H9 (cell line): ENCODE data around the gene HSD3B1. TPM values are rescaled to one million over a fixed set of nuclear protein-coding genes. Genes with fewer than 3 reads are reported as not detected.

Experiments used
- DNase-seq: peaks from one replicate; pipeline ENCODE4 v3.0.0-alpha.2; 2017
- H2AFZ ChIP-seq: one replicate; pipeline ENCODE4 v1.6.1; 2013; ENCODE audit warnings: mild to moderate bottlenecking, low read length, control low read depth, moderate library complexity
- H2AK5ac ChIP-seq: 2 replicates; pipeline ENCODE4 v1.6.1; 2013; ENCODE audit warnings: low read length, control low read depth, mixed read lengths; ENCODE audit not compliant: insufficient read length
- H2BK120ac ChIP-seq: one replicate; pipeline ENCODE4 v1.6.1; 2013; ENCODE audit warnings: low read depth, mild to moderate bottlenecking, low read length, control low read depth, inconsistent platforms; ENCODE audit not compliant: poor library complexity, severe bottlenecking
- H2BK12ac ChIP-seq: 2 replicates; pipeline ENCODE4 v1.6.1; 2013; ENCODE audit warnings: low read length, control low read depth, mixed read lengths, low read depth; ENCODE audit not compliant: insufficient read length
- H2BK15ac ChIP-seq: 2 replicates; pipeline ENCODE4 v1.6.1; 2013; ENCODE audit warnings: low read depth, low read length, control low read depth
- H2BK20ac ChIP-seq: one replicate; pipeline ENCODE4 v1.6.1; 2013; ENCODE audit warnings: low read depth, mild to moderate bottlenecking, low read length, control low read depth, inconsistent platforms; ENCODE audit not compliant: poor library complexity, severe bottlenecking
- H2BK5ac ChIP-seq: 2 replicates; pipeline ENCODE4 v1.6.1; 2013; ENCODE audit warnings: low read length, control low read depth, mixed read lengths; ENCODE audit not compliant: insufficient read length
- H3K14ac ChIP-seq: 2 replicates; pipeline ENCODE4 v1.6.1; 2013; ENCODE audit warnings: low read length, control low read depth; ENCODE audit not compliant: insufficient read depth
- H3K18ac ChIP-seq: 2 replicates; pipeline ENCODE4 v1.6.1; 2013; ENCODE audit warnings: low read depth, mild to moderate bottlenecking, mixed read lengths, low read length, control low read depth; ENCODE audit not compliant: insufficient read length
- H3K23ac ChIP-seq: 2 replicates; pipeline ENCODE4 v1.6.1; 2013; ENCODE audit warnings: low read length, control low read depth, mixed read lengths, low read depth; ENCODE audit not compliant: insufficient read length
- H3K23me2 ChIP-seq: 2 replicates; pipeline ENCODE4 v1.6.1; 2013; ENCODE audit warnings: low read depth, mild to moderate bottlenecking, mixed read lengths, low read length, control low read depth; ENCODE audit not compliant: insufficient read length, poor library complexity, severe bottlenecking
- H3K27ac ChIP-seq: 2 replicates; pipeline ENCODE4 v1.5.1; 2013; ENCODE audit warnings: low read length, control low read depth, mixed read lengths, low read depth; ENCODE audit not compliant: insufficient read length
- H3K27me3 ChIP-seq: 2 replicates; pipeline ENCODE4 v1.6.1; 2013; ENCODE audit warnings: low read length, control low read depth, inconsistent platforms; ENCODE audit not compliant: insufficient read depth
- H3K4ac ChIP-seq: 2 replicates; pipeline ENCODE4 v1.6.1; 2013; ENCODE audit warnings: low read depth, mild to moderate bottlenecking, control low read depth, inconsistent platforms, low read length, moderate library complexity
- H3K4me1 ChIP-seq: 2 replicates; pipeline ENCODE4 v1.6.1; 2013; ENCODE audit warnings: low read length, control low read depth, inconsistent platforms; ENCODE audit not compliant: insufficient read depth
- H3K4me2 ChIP-seq: 2 replicates; pipeline ENCODE4 v1.6.1; 2013; ENCODE audit warnings: low read length, control low read depth, mixed read lengths; ENCODE audit not compliant: insufficient read length, insufficient read depth
- H3K56ac ChIP-seq: 2 replicates; pipeline ENCODE4 v1.6.1; 2013; ENCODE audit warnings: low read depth, mild to moderate bottlenecking, mixed read lengths, low read length, control low read depth; ENCODE audit not compliant: insufficient read length
- H3K79me1 ChIP-seq: 2 replicates; pipeline ENCODE4 v1.6.1; 2013; ENCODE audit warnings: low read depth, mild to moderate bottlenecking, moderate library complexity, low read length, control low read depth, inconsistent platforms; ENCODE audit not compliant: insufficient read depth, poor library complexity, severe bottlenecking
- H3K79me2 ChIP-seq: 2 replicates; pipeline ENCODE4 v1.6.1; 2013; ENCODE audit warnings: low read length, control low read depth, inconsistent platforms; ENCODE audit not compliant: insufficient read depth
- H3K9ac ChIP-seq: 2 replicates; pipeline ENCODE4 v1.6.1; 2013; ENCODE audit warnings: low read length, control low read depth, mixed read lengths; ENCODE audit not compliant: insufficient read length; ENCODE audit errors: extremely low read depth
- H3K9me3 ChIP-seq: one replicate; pipeline ENCODE4 v1.6.1; 2013; ENCODE audit warnings: low read depth, low read length, inconsistent platforms; ENCODE audit not compliant: control insufficient read depth
- H3T11ph ChIP-seq: one replicate; pipeline ENCODE4 v1.6.1; 2013; ENCODE audit warnings: mild to moderate bottlenecking, low read length, control low read depth, inconsistent platforms
- H4K20me1 ChIP-seq: one replicate; pipeline ENCODE4 v1.6.1; 2013; ENCODE audit not compliant: control insufficient read depth, insufficient read length, insufficient read depth
- H4K5ac ChIP-seq: 2 replicates; pipeline ENCODE4 v1.6.1; 2013; ENCODE audit warnings: low read depth, mild to moderate bottlenecking, mixed read lengths, low read length, control low read depth; ENCODE audit not compliant: insufficient read length
- H4K8ac ChIP-seq: replicated peaks from 2 replicates; pipeline ENCODE4 v1.6.1; 2013; ENCODE audit warnings: low read length, control low read depth, mixed read lengths, low read depth; ENCODE audit not compliant: insufficient read length
- H4K91ac ChIP-seq: 2 replicates; pipeline ENCODE4 v1.6.1; 2013; ENCODE audit warnings: low read depth, mild to moderate bottlenecking, moderate library complexity, mixed read lengths, low read length, control low read depth; ENCODE audit not compliant: insufficient read length
- H3K27ac Mint-ChIP-seq, 3 experiments: 2 replicates in 2 of 3; 3 replicates in 1 of 3; pipeline ENCODE4 v1.8.0; 2020 to 2021; ENCODE audit warnings: mixed read lengths in 3 of 3, mild to moderate bottlenecking in 1 of 3, moderate library complexity in 1 of 3
- H3K27me3 Mint-ChIP-seq: 2 replicates; pipeline ENCODE4 v1.8.0; 2021; ENCODE audit warnings: low read depth, mild to moderate bottlenecking, moderate library complexity, mixed read lengths
- H3K36me3 Mint-ChIP-seq, 3 experiments: 2 replicates in 2 of 3; 3 replicates in 1 of 3; pipeline ENCODE4 v1.8.0; 2020 to 2021; ENCODE audit warnings: low read depth in 3 of 3, mixed read lengths in 3 of 3; ENCODE audit not compliant: insufficient read depth in 1 of 3
- H3K4me1 Mint-ChIP-seq, 2 experiments: 2 replicates each; pipeline ENCODE4 v1.8.0; 2020; ENCODE audit warnings: mixed read lengths in 2 of 2
- H3K4me3 Mint-ChIP-seq, 2 experiments: 2 replicates in 1 of 2; 3 replicates in 1 of 2; pipeline ENCODE4 v1.8.0; 2020 to 2021; ENCODE audit warnings: mild to moderate bottlenecking in 2 of 2, mixed read lengths in 2 of 2, moderate library complexity in 1 of 2
- H3K9me3 Mint-ChIP-seq, 2 experiments: 2 replicates in 1 of 2; 3 replicates in 1 of 2; pipeline ENCODE4 v1.8.0; 2020; ENCODE audit warnings: mild to moderate bottlenecking in 2 of 2, mixed read lengths in 2 of 2, moderate library complexity in 1 of 2
- WGBS: extraction: QIAGEN DNeasy Blood & Tissue Kit; methylation state at CpG from one replicate; pipeline ENCODE4 v1.1.7; 2013; ENCODE audit warnings: missing lambda C conversion rate, low lambda C conversion rate, mixed read lengths; ENCODE audit not compliant: insufficient read length; ENCODE audit errors: extremely low coverage; 5-methylcytosine and 5-hydroxymethylcytosine counted together
- total RNA-seq: library from RNA; stranded (reverse); gene quantifications from 2 replicates; pipeline ENCODE4 v1.2.1, GENCODE V29; 2021
- TF ChIP-seq, protein P1 (sequence below): fragments of 200-600 bp; sonication (generic); conservative IDR thresholded peaks from 3 replicates; pipeline ENCODE4 v1.8.0; 2021; ENCODE audit warnings: antibody characterized with exemption, mild to moderate bottlenecking

Gene HSD3B1
- total RNA-seq, 1 experiment from 2014 or later = not detected

DNA sequence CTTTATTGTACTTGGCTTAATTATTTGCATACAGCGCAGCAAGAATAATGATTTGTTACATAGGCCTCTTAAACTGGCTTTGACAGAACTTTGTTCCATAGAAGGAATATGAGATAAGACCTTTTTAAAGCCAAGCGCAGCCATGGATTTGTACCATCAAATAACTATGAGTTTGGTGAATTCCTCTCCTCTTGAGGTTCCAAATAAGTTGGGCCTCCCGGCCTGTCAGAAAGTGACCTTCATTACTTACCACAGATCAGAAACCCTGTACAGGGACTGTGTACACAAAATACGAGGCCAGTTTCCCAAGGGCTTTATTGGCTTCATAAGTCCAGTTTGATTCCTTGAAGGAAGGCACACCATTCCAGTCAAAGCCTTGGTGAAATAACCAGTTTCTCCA, 21.8 kb upstream of the HSD3B1 start:
- no CpG with 5 or more reads among the region's 4 CpGs for WGBS
- no peak overlapping the region for H3K4ac ChIP-seq
- no peak overlapping the region for H2AK5ac ChIP-seq
- no peaks in the 10 kb centered on the region for H3K36me3 Mint-ChIP-seq
- no peaks in the 10 kb centered on the region for H3K79me2 ChIP-seq
- H4K8ac ChIP-seq = no peak overlapping the region
- no peak overlapping the region for H2BK120ac ChIP-seq
- no peak overlapping the region for H2BK5ac ChIP-seq
- no peak overlapping the region for H3T11ph ChIP-seq
- no peak overlapping the region for H3K4me3 Mint-ChIP-seq
- no peak overlapping the region for H2BK12ac ChIP-seq
- H4K91ac ChIP-seq = no peak overlapping the region
- H2BK15ac ChIP-seq = no peak overlapping the region
- H3K9me3 ChIP-seq = no peaks in the 10 kb centered on the region
- H3K79me1 ChIP-seq = no peaks in the 10 kb centered on the region
- H3K23ac ChIP-seq = no peak overlapping the region
- no peaks in the 10 kb centered on the region for H3K23me2 ChIP-seq
- DNase-seq = no peak
- H3K56ac ChIP-seq = no peak overlapping the region
- H2AFZ ChIP-seq = no peak overlapping the region
- no peak overlapping the region for H3K18ac ChIP-seq
- no peak overlapping the region for H3K27ac Mint-ChIP-seq
- H4K5ac ChIP-seq = no peak overlapping the region
- H3K27ac ChIP-seq = no peak overlapping the region
- peaks cover 13 to 14% of the 10 kb centered on the region in 2 experiments for H3K4me1 Mint-ChIP-seq
- peaks cover 2% of the 10 kb centered on the region; the same call in 1 of the 2 replicates for H3K4me1 ChIP-seq
- no peak overlapping the region for H2BK20ac ChIP-seq
- no peaks in the 10 kb centered on the region; a peak in 1 of 5 replicates for H3K9me3 Mint-ChIP-seq
- H3K9ac ChIP-seq = no peak overlapping the region
- H3K14ac ChIP-seq = no peak overlapping the region
- H3K27me3 Mint-ChIP-seq = peaks cover 6% of the 10 kb centered on the region
- H3K27me3 ChIP-seq = no peaks in the 10 kb centered on the region; the same call in none of the 2 replicates
- TF ChIP-seq, protein P1, sequence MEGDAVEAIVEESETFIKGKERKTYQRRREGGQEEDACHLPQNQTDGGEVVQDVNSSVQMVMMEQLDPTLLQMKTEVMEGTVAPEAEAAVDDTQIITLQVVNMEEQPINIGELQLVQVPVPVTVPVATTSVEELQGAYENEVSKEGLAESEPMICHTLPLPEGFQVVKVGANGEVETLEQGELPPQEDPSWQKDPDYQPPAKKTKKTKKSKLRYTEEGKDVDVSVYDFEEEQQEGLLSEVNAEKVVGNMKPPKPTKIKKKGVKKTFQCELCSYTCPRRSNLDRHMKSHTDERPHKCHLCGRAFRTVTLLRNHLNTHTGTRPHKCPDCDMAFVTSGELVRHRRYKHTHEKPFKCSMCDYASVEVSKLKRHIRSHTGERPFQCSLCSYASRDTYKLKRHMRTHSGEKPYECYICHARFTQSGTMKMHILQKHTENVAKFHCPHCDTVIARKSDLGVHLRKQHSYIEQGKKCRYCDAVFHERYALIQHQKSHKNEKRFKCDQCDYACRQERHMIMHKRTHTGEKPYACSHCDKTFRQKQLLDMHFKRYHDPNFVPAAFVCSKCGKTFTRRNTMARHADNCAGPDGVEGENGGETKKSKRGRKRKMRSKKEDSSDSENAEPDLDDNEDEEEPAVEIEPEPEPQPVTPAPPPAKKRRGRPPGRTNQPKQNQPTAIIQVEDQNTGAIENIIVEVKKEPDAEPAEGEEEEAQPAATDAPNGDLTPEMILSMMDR = no peak
- H4K20me1 ChIP-seq = no peaks in the 10 kb centered on the region
- no peak overlapping the region for H3K4me2 ChIP-seq
